ENCODE results near the gene BCO2.
"Not testable (repeated sequence)": the region's sequence is repeated elsewhere in the genome, so short reads cannot be mapped to it uniquely, and the experiment has no call there.

Gene BCO2, protein sequence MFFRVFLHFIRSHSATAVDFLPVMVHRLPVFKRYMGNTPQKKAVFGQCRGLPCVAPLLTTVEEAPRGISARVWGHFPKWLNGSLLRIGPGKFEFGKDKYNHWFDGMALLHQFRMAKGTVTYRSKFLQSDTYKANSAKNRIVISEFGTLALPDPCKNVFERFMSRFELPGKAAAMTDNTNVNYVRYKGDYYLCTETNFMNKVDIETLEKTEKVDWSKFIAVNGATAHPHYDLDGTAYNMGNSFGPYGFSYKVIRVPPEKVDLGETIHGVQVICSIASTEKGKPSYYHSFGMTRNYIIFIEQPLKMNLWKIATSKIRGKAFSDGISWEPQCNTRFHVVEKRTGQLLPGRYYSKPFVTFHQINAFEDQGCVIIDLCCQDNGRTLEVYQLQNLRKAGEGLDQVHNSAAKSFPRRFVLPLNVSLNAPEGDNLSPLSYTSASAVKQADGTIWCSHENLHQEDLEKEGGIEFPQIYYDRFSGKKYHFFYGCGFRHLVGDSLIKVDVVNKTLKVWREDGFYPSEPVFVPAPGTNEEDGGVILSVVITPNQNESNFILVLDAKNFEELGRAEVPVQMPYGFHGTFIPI

DNA sequence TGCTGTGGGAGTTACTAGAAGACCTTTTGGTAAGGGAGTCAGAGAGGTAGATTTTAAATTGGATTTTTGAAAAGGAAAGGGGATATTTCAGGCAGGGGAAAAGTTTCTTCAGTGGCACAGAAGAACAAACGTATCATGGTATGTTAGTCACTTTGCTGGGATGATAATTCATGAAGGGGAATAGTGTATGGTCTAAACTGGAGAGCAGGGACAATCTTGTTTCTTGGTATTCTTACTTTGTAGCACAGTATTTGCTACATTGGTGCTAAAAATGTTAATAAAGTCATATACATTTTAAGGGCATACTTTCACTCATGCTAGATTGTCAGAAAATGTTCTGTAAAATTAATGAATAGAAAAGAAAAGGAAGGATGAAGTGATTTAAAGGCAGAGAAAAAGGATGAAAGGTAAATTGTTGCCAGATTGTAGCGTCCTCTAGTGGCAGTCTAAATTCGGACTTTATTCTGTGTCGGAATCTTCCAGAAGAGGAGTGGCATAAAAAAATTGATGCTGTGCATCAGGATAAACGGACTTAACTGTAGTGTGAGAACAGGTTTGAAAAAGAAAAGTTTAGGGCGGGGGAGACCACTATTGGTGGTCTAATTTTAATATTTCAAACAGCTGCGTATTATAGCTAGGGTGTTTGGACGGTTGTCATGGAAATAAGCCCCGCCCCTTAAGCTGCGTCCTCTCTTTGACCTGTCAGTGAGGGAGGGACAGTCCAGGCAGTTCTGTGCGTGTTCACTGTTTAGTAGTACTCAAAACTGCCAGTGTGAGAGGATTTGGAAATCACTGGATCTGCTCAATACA, at the start of gene BCO2:
BCO2 (plus strand) TSS at position 724 of the 810 bp plus-strand sequence. CDS start 90 bp downstream, outside the sequence.
- peak in 1 of 3 experiments; percentile 11 for DNase-seq (ENCODE audit: low read depth in 2 of 3, low spot score in 2 of 3)

DNA sequence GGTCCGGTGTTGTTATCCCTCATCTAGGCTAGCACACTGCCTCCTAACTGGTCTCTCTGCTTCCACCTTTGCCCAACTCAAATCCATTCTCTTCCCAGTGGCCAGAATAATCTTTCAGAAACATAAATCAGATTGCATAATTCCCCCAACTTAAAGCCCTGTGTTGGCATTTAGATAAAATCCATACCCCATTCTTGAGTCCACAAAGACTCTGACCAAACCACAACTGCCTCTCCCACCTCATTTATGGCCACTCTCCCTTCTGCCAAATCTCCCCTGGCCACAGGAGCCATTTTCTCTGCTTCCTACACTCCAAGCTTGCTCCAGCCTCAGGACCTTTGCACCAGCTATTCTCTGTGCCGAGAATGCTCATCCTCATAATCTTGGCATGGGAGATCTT, 48.3 kb upstream of the BCO2 start:
- DNase-seq (ENCODE audit: low read depth in 2 of 3, low spot score in 2 of 3) = no peak

DNA sequence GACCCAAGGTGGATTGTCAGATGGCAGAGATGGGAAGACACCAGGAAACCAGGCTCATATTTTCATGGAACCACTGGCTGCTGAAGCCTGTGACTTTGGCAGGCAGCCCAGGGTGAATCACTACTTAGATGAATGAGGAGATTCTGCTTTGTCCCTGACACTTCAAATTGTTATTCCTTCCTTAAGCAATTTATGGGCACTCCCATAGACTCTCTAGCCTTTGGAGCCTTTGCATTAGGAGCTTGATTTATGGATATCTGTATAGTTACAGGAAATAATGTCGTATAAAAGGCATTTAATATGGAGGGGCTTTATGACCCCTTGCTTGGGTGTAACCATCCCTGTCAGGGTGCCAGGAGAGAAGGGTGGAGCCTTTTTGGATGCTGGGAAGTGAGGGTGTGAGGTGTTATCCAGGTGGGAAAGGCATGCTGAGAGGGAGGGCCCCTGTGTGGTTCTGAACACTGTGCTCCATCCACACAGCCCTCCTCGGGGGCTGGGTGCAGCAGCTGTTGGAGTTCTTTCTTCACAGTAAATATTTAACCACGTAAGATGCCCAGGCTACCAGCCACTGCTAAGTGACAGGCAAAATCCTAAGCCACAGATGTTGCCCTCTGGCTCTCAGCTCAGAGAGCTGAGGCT, 46.7 kb upstream of the BCO2 start:
- no peak for DNase-seq (ENCODE audit: low read depth in 2 of 3, low spot score in 2 of 3)

DNA sequence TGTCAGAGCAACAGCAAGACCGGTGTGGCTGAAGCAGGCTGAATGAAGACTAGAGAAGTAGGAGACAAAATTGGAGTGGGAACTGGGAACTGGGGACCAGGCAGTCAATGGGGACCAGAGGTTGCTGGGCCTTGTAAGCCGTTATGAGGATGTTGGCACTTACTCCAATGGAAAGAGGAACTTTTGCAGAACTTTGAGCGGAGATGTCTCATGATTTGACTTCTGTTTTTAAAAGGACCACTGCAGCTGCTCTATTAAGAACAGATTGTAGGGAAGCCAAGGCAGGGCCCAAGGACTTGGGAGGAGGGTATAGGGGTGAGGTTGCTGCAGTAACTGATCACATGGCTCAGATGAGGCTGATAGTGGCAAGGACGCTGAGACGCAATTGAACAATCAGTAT, 45.7 kb upstream of the BCO2 start:
- DNase-seq (ENCODE audit: low read depth in 2 of 3, low spot score in 2 of 3) = no peak

DNA sequence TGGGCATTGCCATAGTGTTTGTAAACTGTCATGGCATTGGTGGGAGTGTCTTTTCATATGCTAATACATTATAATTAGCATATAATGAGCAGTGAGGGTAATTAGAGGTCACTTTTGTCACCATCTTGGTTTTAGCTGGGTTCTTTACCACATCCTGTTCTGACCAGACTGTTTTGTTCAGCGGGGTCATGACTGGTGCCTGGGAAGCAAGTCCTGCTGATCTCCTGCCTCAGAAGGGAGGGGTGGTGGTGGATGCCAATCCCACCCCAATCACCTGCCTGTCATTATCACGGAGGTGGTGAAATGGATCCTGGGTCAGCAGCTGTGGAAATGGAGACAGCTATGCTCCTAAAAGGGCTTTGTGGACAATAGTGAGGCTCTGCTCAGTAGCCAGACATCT, 42.6 kb upstream of the BCO2 start:
- no peak for DNase-seq (ENCODE audit: low read depth in 2 of 3, low spot score in 2 of 3)

DNA sequence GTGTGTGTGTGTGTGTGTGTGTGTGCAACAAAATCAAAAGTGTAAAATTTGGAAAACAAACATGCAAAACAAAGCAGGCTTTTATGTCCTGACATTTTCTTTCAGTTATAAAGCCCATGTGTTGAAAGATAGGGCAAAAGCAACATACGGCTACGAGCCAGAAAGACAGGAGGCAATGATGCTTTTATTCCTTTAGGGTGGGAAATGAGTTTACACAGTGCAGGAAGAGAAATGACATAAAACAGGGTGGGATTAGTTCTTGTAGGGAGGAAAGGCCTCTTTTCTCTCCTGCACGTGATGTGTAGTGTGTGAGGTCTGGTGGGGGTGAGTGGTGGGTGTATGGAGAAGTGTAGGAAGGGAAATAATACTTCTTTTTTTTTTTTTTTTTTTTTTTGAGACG, 40.8 kb upstream of the BCO2 start:
- no peak for DNase-seq (ENCODE audit: low read depth in 2 of 3, low spot score in 2 of 3)

DNA sequence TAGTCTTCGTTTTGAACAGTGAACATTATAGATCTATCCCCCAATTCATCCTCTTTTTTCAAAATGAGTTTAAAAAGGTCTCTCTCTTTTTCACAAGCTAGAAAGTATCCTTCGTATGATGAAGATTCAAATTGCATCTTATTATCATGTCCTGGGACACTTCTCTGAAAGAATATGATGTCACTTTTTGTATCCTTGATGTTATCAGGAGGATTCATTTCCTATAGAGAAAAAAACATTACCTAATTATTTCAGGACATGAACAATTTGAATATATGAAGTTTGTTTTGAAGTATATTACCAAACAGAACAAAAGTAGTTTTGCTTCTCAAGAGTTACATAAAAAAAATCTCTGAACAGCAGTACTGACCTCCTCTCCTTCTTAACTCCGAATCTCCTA, 31.7 kb upstream of the BCO2 start:
- DNase-seq (ENCODE audit: low read depth in 2 of 3, low spot score in 2 of 3) = no peak

DNA sequence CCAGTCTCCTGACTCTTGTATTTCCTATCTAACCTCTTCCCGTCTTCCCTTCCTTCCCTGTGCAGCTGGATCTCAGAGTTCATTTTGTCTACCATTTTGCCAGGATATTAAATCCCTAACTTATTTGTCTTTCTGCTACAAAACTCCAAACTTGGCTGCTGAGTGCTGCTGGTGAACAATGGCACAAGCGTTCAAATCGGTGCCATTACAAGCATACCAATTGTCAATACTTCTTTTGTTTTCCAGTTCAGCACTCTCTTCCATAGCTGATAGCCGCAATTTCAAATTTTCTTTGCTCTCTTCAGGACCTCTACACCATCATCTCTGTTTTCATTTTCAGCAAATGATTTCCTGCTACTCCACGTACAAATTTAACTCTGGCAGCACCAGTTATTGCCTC, 24.8 kb upstream of the BCO2 start:
- no peak for DNase-seq (ENCODE audit: low read depth in 2 of 3, low spot score in 2 of 3)

DNA sequence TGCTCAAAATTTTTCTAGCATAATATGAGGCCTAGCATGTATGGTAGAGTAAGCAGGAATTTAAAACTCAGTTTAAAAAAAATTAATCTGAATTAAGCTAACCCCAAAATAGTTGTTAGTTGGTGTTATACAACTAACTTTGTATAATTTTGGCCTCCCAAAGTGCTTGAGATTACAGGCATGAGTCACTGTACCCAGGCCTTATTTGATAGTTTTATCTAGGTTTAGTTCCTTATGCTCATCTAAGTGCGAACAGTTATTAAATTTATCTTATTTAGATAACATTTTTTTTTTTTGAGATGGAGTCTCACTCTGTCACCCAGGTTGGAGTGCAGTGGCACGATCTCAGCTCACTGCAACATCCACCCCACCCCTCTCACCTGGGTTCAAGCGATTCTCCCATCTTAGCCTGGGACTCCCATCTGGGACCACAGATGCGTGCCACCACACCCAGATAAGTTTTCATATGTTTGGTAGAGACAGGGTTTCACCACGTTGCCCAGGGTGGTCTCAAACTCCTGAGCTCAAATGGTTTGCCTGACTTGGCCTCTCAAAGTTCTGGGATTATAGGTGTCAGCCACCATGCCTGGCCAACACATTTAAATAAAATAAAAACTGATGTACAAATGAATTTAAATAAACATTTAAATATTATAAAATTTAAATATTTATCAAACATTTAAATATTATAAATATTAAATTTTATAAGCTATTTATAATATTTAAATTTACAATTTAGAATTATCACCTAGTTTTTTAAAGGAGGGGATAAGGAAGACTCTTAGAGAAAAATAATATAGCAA, 19.0 kb upstream of the BCO2 start:
- no peak for DNase-seq (ENCODE audit: low read depth in 2 of 3, low spot score in 2 of 3)

DNA sequence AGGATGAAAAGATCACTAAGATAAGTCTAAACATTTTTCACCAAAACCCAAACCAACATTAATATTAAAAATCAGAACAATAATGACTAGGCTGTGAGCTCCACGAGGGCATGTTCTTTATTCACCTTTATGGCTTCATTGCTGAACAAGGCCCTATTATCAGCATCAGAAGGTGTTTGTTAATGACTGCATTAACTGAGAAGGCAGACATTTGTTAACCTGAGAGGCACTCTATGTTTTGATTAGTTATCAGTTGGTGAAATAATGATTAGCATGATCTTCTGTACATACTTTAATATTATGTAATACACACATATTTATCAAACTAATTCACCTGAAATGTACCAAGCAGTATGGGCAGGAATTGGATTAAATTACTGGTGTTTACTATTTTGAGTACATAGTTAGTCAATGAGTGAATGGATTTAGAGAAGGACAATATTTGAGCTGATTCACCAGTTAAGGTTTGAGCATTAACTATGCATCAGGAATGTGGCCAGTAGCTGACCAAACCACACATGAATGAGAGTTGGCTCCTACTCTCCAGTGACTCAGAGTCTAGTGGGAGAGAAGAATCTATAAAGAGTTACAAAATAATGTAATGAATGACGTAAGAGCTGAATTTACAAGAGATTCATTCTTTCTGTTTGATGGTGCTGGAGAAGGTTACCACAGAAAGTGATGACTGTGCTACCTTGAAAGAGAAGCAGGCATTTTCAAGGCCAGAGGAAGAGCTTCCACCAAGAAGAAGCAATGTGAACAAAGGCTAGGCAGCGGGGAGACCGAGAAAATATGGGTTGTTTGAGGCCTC, 18.2 kb upstream of the BCO2 start:
- DNase-seq (ENCODE audit: low read depth in 2 of 3, low spot score in 2 of 3) = no peak

DNA sequence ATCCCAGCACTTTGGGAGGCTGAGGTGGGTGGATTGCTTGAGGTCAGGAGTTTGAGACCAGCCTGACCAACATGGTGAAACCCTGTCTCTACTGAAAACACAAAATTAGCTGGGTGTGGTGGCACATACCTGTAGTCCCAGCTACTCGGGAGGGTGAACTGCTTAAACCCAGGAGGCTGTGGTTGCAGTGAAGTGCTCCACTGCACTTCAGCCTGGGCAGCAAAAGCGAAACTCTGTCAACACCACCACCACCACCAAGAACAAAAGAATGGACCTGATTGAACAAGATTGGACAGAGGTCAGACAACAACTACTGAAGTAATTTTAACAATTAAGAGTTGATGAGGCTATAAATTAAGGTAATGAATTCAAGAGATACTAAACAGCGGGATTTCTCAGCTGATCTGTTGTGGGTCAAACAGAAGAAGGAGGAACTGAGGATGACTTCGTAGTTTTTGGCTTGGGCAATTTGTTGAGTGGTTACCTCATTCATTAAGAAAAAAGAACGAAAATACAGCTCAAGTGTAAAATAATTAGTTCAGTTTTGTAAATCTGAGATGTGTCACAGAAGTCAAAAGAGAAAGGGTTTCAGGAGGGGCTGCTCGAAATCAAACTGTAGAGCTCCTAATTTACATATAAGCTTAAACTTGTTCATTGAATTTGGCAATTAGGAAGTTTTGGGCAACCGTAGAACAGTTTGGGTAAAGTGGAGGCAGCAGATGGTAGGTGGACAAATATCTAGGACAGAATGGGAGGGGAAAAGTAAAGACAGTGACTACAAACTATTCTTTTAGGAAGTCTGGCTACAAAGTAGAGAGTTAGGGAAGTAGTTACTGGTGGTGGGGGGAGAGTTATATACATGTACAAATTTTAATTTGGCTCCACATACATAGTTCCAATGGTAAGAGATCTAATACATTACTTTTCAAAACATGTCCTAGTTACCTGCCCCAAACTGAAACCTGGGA, 15.9 kb upstream of the BCO2 start:
- DNase-seq (ENCODE audit: low read depth in 2 of 3, low spot score in 2 of 3) = no peak

DNA sequence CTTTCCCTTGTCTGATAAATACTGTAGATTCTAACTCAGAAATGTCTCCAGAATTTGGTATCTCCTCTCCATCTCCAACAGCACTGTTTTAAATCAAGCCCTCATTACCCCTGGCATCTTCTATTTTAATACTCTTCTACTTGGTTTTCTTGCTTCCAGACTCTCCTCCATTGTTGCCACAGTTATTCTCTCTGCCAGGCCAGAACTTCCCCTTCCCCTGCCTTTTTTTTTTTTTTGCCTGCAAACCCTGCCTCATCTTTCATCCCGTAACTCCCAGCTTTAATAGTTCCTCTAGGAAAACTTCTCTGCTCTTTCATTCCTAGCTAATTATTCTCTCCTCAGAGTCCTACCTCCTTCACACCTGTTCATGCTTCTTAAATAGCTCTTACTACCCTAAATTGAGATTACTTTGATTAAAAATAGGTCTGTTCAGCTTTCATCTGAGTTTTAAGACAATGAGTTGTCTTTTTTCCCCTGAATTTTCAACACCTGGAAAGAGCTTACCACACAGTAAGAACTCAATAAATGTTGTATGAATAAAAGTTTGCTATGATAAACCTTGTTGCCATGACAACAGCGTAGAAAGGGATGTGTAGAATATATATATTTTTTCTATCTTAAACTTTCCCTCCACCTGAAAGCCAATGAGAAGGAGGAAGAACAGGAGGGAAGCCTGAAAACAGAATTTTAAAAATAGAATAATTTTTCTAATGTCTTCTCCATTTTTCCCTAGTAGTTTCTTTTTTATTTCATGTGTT, 15.0 kb upstream of the BCO2 start:
- DNase-seq (ENCODE audit: low read depth in 2 of 3, low spot score in 2 of 3) = no peak

DNA sequence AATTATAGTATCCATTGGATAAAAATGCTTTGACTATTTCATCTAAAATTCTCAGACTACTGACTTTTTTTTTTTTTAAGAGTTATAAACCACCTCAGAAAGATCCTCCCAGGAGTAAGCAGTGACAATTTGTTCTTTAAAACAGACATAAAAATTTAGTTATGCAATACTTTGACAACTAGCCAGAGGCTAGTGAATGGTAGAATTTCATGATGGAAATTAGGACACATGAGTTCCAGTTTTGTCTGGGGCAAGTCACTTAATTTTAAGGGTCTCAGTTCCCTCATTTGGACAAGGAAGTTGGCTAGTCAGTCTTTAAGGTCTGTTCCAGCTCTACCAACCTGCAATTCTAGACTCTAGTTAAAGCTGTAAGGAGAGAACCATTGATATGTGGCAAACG, 14.3 kb upstream of the BCO2 start:
- no peak for DNase-seq (ENCODE audit: low read depth in 2 of 3, low spot score in 2 of 3)

DNA sequence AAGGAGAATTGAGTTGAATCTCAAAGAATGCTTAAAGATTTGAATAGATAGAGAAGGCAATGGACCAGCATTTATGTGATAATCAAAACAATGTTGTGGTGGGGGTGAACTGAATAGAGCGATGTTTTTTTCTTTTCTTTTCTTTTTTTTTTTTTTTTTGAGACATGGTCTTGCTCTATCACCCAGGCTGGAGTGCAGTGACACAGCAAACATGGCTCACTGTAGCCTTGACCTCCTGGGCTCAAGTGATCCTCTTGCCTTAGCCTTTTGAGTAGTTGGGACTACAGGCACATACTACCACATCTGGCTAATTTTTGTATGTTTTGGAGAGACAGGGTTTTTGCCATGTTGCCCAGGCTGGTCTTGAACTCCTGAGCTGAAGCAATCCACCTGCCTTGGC, 13.1 kb upstream of the BCO2 start:
- DNase-seq (ENCODE audit: low read depth in 2 of 3, low spot score in 2 of 3) = not testable (repeated sequence)

DNA sequence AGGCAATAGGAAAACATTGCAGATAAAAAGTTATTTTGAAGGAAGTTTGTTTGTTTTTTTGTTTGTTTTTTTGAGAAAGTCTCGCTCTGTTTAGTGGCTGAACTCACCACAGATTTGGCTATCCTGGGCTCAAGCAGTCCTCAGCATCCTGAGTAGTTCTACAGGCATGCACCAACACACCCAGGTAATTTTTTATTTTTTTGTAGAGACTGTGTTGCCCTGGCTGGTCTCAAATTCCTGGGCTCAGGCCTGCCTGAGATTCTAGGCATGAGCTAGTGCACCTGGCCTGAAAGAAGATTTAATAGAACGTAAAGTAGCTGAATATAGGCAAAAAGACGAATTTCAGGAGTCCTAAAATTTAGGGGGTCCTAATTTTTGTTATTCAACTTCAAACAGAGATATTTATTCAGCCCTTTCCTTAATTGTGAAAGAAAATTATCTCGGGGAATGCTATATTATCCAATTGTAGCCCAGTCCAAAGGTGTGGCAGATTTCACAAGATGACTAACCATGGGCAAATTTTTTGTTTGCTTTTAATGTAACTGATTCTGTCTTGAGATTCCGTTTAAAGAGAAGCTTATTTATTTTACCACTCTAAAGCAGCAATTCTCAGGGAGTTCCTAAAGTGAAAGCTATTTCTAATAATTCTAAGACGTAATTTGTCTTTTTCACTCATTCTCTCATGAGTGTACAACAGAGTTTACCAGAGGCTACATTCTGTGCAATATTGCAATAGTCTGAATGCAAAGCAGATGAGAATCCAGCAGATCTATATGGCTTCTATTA, 12.4 kb upstream of the BCO2 start:
- no peak for DNase-seq (ENCODE audit: low read depth in 2 of 3, low spot score in 2 of 3)

DNA sequence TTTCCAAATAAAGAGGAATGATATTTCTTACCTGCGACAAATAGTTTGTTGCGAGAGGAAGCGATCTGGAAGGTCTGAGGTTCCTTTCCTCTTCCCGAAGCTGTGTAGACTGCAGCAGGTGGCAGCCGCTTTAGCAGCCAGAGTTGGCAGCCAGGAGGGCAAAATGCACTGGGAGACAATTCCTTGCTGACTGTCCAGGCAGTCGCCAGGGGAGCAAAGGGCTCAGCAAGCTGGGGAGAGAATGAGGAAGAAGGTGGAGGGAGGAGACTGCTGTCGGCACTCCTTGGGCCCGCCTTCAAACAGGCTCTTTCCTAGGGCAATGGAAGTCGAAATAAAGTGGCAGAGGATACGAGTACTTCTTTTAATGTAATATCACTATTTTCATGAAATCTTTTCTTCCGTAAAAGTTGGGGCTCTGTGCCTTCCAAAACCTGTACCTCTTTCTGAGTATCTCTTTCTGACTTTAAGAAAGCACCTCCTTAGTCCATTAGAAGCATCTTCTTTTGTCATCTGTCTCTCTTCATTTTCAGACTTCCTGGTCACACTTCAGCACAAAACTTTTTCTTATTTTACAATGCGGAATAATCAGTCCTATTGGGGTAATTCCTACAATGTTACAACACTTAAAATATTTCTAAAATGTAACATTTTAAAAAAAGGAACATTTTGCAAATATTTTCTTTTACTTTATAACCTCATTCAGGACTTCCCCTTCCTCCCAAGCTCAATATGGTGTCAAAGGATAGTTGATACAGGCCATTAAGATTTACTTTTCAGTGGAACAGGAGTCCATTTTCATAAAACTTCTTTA, 11.2 kb upstream of the BCO2 start, which contains the start of gene IL18:
IL18 (minus strand) TSS at position 220 of the 811 bp plus-strand sequence. CDS start 9,041 bp downstream, outside the sequence.
- DNase-seq (ENCODE audit: low read depth in 2 of 3, low spot score in 2 of 3) = no peak
